GM19467 (cell line): Measurements from ENCODE around the gene SERPINA6.
"Not testable (repeated sequence)": the region's sequence is repeated elsewhere in the genome, so short reads cannot be mapped to it uniquely, and the experiment has no call there.

Experiments used
- ATAC-seq: cut with Tn5 transposase; IDR thresholded peaks from one replicate; pipeline ENCODE4 v1.9.1; 2021; ENCODE audit warnings: mild to moderate bottlenecking, moderate library complexity; ENCODE audit not compliant: unreplicated experiment

SERPINA6 gene

DNA sequence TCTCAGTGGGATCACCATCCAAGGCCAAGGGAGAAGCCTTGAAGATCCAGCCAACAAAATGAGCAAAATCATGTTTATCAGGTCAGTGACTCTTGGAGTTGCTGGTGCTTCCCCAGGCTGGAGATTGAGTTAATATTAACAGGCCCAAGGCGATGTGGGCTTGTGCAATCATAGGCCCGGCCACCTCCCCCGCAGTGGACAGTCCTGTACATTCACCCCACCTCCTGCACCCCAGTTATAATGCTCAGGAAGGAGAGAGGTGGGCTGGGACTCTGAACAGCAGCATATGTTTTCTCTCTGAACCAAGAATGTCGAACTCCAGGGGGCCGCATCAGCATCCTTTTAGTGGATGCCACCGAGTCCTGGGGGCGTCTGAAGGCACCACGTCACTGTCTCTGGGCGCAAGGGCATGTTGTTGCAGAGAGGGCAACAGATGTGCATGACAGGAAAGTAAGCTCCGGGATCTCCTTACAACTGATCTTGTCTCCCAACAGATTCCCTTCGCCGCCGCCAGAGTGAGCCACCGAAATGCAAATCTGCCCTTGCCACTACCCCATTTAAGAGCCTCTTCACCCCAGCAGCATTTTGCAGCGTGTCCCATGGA is 32.2 kb upstream of the SERPINA6 start:
- ATAC-seq: no peak

DNA sequence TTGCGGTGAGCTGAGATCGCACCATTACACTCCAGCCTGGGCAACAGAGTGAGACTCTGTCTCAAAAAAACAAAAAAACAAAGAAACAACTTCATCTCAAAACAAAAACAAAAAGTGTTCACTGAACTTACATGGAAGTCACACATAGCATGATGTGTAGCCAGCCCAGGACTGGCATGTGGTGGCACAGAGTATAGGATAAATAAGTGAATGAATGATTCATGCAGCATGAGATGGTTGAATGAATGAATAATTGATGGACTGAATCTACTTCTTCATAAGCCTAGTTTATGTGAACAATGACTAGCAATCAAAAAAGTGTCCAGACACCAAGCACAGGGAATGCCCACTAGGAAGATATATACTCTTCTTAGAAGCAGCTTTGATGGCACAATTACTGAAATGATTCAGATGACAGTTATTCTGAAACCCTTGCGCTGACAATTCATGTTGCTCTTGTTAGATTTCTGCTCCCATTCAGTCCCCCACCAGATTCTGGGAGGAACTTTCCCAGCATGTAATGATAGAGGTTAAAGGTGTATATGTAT is 31.6 kb upstream of the SERPINA6 start:
- no peak for ATAC-seq

GRCh38 chr14:94354190-94354589 is 31.1 kb upstream of the SERPINA6 start:
- not testable (repeated sequence) for ATAC-seq

DNA sequence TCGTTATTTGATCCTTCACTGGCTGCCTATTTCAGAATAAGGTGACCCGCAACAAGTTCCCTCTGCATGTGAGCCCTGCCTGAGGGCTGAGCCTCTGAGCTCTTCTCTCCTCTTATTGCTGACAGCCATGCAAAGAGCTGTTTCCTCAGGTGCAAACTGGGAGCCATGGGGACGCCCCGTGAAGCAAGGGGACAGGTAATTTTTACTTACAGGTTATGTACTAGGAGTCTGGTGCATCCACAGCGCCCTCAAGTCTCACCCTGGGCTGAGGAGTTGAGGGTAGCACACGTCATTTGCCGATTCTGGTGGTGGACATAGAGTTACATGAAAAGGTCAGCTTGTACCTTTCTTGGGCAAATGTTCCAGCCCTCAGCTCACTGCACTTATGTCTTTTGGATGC is 26.1 kb upstream of the SERPINA6 start:
- no peak for ATAC-seq

DNA sequence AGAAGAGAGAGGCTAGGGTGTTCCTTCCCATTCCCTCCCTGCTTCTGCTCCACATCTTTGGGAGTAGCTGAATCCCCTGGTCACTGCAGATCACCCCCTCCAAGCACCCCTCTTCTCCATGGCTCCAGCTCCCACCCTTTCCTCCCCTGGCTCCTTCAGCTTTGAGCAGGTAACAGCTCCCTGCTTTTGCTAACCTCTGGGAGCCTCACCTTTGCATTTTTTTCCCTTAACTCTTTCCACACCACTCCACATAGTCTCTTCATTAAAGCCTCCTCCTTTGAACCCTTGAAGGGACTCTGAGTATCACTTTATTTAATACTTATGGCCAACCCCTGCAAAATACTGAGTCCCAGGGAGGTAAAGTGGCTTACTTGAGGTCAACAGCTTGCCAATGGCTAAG is 25.7 kb upstream of the SERPINA6 start:
- no peak for ATAC-seq

DNA sequence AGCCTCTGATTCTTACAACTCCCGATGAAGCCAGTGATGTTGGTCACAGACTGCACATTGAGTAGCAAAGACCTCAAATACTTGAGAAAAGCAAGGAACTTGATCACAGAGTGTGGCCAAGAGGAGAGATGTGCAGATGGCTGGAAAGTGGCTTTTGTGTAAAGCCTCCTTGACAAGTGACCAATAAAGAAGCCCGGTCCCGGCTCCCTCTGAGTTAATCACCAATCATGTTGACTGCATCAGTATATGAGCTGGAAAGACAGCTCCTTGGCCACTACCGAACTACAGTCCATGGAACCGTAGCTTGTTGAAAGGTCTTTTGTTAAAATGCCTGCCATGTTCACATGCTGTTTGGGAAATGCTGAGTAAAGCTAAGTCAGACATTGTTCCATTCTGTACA is 23.7 kb upstream of the SERPINA6 start:
- ATAC-seq: no peak

- not testable (repeated sequence) for ATAC-seq
Measured at GRCh38 chr14:94346065-94346786, 23.1 kb upstream of the SERPINA6 start.

GRCh38 chr14:94345344-94346064 is 22.4 kb upstream of the SERPINA6 start:
- ATAC-seq: no peak

- no peak for ATAC-seq
Measured at GRCh38 chr14:94344389-94344788, 21.3 kb upstream of the SERPINA6 start.

- no peak for ATAC-seq
Measured at GRCh38 chr14:94343238-94344005, 20.3 kb upstream of the SERPINA6 start.

DNA sequence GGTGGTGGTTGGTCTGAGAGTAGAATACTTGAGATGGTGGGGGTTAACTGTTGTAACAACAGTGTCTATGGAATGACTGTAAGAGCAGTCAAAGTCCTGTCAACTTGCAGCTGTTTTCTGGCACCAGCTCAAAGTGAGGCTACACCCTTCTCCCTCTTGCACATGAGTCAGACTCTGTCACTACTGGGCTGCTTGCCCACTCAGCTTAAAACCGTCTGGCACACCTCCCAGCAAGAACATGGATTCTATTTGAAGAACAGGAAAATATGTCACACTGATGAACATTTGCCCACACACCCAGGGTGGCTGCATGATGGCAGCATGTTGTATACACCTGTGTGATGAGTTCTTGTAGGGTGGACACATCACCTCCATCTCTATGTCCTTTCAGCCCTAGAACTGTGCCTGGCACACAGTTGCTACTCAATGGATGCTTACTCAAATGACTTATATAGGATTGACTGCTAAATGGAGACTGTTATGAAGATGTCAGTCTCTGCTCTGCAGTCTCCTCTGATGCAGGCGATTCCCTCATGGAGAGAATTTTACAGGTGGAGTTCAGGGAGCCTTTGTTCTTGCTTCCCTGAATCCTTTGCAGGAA is 19.3 kb upstream of the SERPINA6 start:
- no peak for ATAC-seq

GRCh38 chr14:94341656-94342333 is 18.7 kb upstream of the SERPINA6 start:
- no peak for ATAC-seq

DNA sequence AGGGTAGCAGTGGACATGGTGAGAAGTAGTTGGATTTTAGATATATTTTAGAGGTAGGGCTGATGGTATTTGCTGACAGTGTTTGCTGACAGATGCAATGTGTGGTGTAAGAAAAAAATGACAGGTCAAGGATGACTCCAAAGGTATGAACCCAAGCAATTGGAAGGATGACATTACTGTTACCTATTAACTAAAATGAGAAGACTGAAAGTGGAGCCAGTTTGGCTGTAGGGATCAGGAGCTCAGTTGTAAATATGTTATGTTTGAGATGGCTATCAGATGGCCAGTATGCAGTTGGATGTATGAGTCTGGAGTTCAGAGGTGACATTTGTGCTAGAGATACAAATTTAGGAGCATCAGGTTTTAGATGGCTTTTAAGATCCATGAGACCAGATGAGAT is 17.4 kb upstream of the SERPINA6 start:
- no peak for ATAC-seq

DNA sequence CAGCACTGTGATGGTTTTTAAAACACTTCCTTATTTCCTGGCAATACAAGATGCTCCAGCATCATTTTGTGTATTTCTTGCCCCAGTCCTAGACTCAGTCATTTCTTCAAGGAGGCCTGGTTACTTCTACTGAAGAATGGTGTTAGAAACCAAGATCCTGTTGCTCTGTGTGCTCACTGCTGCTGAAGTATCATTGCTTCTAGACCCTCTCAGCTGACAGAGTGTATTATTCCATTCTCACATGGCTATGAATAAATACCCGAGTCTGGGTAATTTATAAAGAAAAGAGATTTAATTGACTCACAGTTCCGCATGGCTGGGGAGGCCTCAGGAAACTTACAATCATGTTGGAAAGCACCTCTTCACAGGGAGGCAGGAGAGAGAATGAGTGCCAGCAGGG is 14.9 kb upstream of the SERPINA6 start:
- ATAC-seq: no peak

DNA sequence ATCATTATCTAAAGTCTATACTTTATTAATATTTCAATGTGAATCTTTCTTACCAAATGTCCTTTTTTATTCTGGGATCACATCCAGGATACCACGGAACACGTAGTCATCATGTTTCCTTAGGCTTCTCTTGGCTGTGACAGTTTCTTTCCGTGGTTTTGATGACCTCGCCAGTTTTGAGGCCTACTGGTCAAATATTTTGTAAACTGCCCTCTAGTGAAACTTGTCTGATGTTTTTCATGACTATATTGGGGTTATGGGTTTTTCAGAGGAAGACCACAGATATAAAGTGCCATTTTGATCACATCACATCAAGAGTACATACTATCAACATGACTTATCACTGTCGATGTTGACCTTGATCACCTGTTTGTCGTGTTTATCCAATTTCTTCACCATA is 14.1 kb upstream of the SERPINA6 start:
- no peak for ATAC-seq

DNA sequence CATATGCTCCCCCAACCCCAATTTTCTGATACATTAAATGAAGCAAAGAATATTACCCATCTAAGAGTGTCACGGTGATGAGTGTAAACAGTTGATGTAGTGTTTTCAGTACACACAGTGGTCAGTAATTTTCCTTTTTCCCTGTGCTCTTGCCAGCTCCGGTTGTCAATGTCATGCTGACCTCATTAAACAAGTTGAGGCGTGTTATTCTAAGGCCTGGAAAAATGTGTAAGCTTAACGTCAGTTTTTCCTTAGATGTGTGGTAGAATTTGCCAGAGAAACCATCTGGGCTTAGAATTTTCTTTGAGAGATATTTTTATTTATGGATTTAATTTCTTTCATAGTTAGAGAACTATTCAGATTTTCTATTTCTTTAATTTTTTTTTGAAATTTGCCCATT is 11.7 kb upstream of the SERPINA6 start:
- ATAC-seq: no peak

DNA sequence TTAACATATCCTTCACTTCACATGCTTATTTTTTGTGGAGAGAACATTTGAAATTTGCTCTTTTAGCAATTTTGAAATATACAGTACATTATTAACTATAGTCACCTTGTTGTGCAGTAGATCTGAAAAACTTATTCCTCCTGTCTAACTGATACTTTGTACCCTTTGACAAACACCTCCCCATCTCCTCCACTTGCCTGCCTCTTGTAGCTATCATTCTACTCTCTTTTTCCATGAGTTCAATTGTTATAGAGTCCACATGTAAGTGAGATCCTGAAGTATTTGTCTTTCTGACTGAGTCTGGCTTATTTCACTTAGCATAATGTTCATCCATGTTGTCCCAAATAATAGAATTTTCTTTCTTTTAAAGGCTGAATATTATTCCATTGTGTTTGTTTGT is 9.5 kb upstream of the SERPINA6 start:
- no peak for ATAC-seq

GRCh38 chr14:94332063-94332583 is 9.0 kb upstream of the SERPINA6 start:
- ATAC-seq: no peak

- ATAC-seq: no peak
Measured at GRCh38 chr14:94331462-94331861, 8.3 kb upstream of the SERPINA6 start.

DNA sequence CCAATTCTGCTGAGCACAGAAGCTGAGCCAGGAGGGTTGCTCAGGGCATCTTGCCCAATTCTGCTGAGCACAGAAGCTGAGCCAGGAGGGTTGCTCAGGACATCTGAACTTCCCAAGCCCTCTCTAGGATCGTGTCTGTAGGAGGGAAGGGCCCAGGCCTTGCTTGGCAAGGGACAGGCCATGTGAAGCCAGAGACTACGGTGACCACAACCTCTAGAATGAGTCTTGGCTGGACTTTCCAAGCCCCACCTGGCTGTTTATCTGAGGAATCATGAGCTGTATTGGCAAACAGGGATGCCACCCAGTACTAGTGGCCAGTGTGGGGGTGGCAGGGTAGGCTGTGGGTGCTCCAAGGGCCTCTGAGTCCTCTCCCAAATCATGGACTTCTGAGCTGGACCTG is 7.7 kb upstream of the SERPINA6 start:
- no peak for ATAC-seq
